Measurements from ENCODE around the gene CDK12. TPM values are rescaled to one million over a fixed set of nuclear protein-coding genes. Genes with fewer than 3 reads are reported as not detected.

CDK12 gene
- total RNA-seq, 1 donor from 2014 or later: 49.8 TPM

DNA sequence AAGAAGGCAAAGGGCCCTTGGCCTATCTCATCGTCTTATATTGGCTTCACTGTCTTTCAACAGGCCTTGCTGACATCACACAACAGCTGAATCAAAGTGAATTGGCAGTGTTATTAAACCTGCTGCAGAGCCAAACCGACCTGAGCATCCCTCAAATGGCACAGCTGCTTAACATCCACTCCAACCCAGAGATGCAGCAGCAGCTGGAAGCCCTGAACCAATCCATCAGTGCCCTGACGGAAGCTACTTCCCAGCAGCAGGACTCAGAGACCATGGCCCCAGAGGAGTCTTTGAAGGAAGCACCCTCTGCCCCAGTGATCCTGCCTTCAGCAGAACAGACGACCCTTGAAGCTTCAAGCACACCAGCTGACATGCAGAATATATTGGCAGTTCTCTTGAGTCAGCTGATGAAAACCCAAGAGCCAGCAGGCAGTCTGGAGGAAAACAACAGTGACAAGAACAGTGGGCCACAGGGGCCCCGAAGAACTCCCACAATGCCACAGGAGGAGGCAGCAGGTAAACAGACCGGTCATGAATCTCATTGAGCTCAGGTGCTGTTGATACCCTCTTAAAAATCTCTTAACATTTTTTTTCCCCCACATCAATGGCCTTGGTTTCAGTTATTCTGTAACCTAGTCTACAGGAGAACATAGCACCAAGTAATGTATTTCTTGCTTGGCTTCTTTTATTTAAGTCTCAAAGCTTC is 64.7 kb downstream of the CDK12 start:
- no peaks in the 10 kb centered on the region for H3K4me1 Mint-ChIP-seq (ENCODE audit: low read depth, unreplicated experiment)
- H3K27me3 Mint-ChIP-seq (ENCODE audit: unreplicated experiment): no peaks in the 10 kb centered on the region
- no peaks in the 10 kb centered on the region for H3K36me3 Mint-ChIP-seq (ENCODE audit: unreplicated experiment)
- TF ChIP-seq, protein P1, sequence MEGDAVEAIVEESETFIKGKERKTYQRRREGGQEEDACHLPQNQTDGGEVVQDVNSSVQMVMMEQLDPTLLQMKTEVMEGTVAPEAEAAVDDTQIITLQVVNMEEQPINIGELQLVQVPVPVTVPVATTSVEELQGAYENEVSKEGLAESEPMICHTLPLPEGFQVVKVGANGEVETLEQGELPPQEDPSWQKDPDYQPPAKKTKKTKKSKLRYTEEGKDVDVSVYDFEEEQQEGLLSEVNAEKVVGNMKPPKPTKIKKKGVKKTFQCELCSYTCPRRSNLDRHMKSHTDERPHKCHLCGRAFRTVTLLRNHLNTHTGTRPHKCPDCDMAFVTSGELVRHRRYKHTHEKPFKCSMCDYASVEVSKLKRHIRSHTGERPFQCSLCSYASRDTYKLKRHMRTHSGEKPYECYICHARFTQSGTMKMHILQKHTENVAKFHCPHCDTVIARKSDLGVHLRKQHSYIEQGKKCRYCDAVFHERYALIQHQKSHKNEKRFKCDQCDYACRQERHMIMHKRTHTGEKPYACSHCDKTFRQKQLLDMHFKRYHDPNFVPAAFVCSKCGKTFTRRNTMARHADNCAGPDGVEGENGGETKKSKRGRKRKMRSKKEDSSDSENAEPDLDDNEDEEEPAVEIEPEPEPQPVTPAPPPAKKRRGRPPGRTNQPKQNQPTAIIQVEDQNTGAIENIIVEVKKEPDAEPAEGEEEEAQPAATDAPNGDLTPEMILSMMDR (IDR thresholded peaks at IDR 0.05; ENCODE audit: partially characterized antibody, unreplicated experiment): no peak
- no peak for DNase-seq
- H3K9me3 Mint-ChIP-seq (ENCODE audit: unreplicated experiment): no peaks in the 10 kb centered on the region
- no peak overlapping the region for H3K27ac Mint-ChIP-seq (ENCODE audit: unreplicated experiment)
- H3K4me3 Mint-ChIP-seq (ENCODE audit: unreplicated experiment): no peak overlapping the region

DNA sequence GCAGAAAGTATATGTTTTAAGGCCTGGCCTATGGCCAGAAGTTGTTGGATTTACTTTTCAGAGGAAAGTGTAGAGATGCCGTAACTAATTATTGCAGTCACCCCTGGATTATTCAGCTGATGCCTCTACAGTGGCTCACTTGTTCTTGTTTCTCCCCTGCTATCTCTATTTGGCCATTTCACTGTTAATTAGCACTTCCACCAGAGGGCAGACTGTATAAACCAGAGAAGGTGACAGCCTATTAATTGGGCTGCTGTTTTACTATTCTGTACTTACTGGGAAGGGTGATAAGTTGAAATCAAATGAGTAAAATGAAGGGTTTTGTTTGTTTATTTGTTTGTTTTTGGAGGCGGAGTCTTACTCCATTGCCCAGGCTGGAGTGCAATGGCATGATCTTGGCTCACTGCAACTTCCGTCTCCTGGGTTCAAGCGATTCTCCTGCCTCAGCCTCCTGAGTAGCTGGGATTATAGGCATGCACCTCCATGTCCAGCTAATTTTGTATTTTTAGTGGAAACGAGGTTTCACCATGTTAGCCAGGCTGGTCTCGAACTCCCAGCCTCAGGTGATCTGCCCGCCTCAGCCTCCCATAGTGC is 66.0 kb downstream of the CDK12 start:
- no peak overlapping the region for H3K4me3 Mint-ChIP-seq (ENCODE audit: unreplicated experiment)
- no peak for DNase-seq
- no peak overlapping the region for H3K27ac Mint-ChIP-seq (ENCODE audit: unreplicated experiment)
- H3K36me3 Mint-ChIP-seq (ENCODE audit: unreplicated experiment): no peaks in the 10 kb centered on the region
- no peaks in the 10 kb centered on the region for H3K9me3 Mint-ChIP-seq (ENCODE audit: unreplicated experiment)
- no peaks in the 10 kb centered on the region for H3K27me3 Mint-ChIP-seq (ENCODE audit: unreplicated experiment)
- no peaks in the 10 kb centered on the region for H3K4me1 Mint-ChIP-seq (ENCODE audit: low read depth, unreplicated experiment)
- TF ChIP-seq, protein P1 (IDR thresholded peaks at IDR 0.05; ENCODE audit: partially characterized antibody, unreplicated experiment): peak; percentile 45

DNA sequence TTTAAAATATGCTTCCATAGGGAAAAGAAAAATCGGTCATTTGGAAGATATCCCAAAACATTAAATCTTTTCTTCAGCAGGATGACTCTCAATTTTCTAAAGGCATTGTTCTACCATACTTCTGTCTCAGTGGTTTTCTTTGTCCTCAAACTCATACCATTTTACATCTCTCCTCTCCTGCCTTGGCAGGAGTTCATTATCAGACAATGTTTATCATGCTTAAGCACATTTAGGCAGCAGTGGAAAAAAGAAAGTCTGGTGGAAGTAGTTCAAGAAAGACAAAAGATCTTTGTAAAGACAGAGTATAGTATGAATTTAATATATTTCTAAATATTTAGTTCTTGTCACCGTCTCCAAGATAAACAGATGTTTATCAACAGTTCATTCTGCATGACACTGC is 68.2 kb downstream of the CDK12 start:
- Mint-ChIP-seq H3K36me3 (ENCODE audit: unreplicated experiment) (no peaks in the 10 kb centered on the region), H3K4me3 (ENCODE audit: unreplicated experiment) (no peak overlapping the region), H3K27ac (ENCODE audit: unreplicated experiment) (no peak overlapping the region), H3K27me3 (ENCODE audit: unreplicated experiment) (no peaks in the 10 kb centered on the region), H3K4me1 (ENCODE audit: low read depth, unreplicated experiment) (no peaks in the 10 kb centered on the region), H3K9me3 (ENCODE audit: unreplicated experiment) (no peaks in the 10 kb centered on the region)
- TF ChIP-seq, protein P1 (IDR thresholded peaks at IDR 0.05; ENCODE audit: partially characterized antibody, unreplicated experiment): no peak
- no peak for DNase-seq

DNA sequence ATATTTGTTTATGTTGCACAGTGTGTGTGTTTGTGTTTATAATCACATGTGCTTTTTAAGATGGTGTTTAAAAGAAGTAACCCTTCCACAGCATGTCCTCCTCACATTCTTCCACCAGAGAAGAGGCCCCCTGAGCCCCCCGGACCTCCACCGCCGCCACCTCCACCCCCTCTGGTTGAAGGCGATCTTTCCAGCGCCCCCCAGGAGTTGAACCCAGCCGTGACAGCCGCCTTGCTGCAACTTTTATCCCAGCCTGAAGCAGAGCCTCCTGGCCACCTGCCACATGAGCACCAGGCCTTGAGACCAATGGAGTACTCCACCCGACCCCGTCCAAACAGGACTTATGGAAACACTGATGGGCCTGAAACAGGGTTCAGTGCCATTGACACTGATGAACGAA is 69.2 kb downstream of the CDK12 start:
- no peak overlapping the region for H3K27ac Mint-ChIP-seq (ENCODE audit: unreplicated experiment)
- no peaks in the 10 kb centered on the region for H3K27me3 Mint-ChIP-seq (ENCODE audit: unreplicated experiment)
- H3K4me3 Mint-ChIP-seq (ENCODE audit: unreplicated experiment): no peak overlapping the region
- H3K4me1 Mint-ChIP-seq (ENCODE audit: low read depth, unreplicated experiment): no peaks in the 10 kb centered on the region
- no peaks in the 10 kb centered on the region for H3K36me3 Mint-ChIP-seq (ENCODE audit: unreplicated experiment)
- DNase-seq: no peak
- TF ChIP-seq, protein P1 (IDR thresholded peaks at IDR 0.05; ENCODE audit: partially characterized antibody, unreplicated experiment): no peak
- H3K9me3 Mint-ChIP-seq (ENCODE audit: unreplicated experiment): no peaks in the 10 kb centered on the region

DNA sequence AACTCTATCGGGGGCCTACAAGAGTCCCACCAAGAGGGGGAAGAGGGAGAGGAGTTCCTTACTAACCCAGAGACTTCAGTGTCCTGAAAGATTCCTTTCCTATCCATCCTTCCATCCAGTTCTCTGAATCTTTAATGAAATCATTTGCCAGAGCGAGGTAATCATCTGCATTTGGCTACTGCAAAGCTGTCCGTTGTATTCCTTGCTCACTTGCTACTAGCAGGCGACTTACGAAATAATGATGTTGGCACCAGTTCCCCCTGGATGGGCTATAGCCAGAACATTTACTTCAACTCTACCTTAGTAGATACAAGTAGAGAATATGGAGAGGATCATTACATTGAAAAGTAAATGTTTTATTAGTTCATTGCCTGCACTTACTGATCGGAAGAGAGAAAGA is 70.0 kb downstream of the CDK12 start:
- Mint-ChIP-seq H3K27ac (ENCODE audit: unreplicated experiment) (no peak overlapping the region), H3K36me3 (ENCODE audit: unreplicated experiment) (no peaks in the 10 kb centered on the region), H3K9me3 (ENCODE audit: unreplicated experiment) (no peaks in the 10 kb centered on the region), H3K4me1 (ENCODE audit: low read depth, unreplicated experiment) (no peaks in the 10 kb centered on the region), H3K4me3 (ENCODE audit: unreplicated experiment) (no peak overlapping the region), H3K27me3 (ENCODE audit: unreplicated experiment) (no peaks in the 10 kb centered on the region)
- no peak for DNase-seq
- TF ChIP-seq, protein P1 (IDR thresholded peaks at IDR 0.05; ENCODE audit: partially characterized antibody, unreplicated experiment): no peak

Measured in glutamatergic neuron (in vitro differentiated cells).